ENCODE results near the gene EIF3J.

- no peak for TF ChIP-seq CTCF (IDR thresholded peaks at IDR 0.05)
- no peak for TF ChIP-seq ZNF416 (CRISPR knock-in tag; IDR thresholded peaks at IDR 0.05)
- TF ChIP-seq, protein P1, sequence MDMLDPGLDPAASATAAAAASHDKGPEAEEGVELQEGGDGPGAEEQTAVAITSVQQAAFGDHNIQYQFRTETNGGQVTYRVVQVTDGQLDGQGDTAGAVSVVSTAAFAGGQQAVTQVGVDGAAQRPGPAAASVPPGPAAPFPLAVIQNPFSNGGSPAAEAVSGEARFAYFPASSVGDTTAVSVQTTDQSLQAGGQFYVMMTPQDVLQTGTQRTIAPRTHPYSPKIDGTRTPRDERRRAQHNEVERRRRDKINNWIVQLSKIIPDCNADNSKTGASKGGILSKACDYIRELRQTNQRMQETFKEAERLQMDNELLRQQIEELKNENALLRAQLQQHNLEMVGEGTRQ (CRISPR knock-in tag; IDR thresholded peaks at IDR 0.05): no peak
- TF ChIP-seq CBFB (CRISPR knock-in tag; IDR thresholded peaks at IDR 0.05; ENCODE audit: low read depth): no peak
- TF ChIP-seq, protein P2, sequence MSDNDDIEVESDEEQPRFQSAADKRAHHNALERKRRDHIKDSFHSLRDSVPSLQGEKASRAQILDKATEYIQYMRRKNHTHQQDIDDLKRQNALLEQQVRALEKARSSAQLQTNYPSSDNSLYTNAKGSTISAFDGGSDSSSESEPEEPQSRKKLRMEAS (CRISPR knock-in tag; IDR thresholded peaks at IDR 0.05): no peak
- TF ChIP-seq, protein P3, sequence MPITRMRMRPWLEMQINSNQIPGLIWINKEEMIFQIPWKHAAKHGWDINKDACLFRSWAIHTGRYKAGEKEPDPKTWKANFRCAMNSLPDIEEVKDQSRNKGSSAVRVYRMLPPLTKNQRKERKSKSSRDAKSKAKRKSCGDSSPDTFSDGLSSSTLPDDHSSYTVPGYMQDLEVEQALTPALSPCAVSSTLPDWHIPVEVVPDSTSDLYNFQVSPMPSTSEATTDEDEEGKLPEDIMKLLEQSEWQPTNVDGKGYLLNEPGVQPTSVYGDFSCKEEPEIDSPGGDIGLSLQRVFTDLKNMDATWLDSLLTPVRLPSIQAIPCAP (CRISPR knock-in tag; IDR thresholded peaks at IDR 0.05): no peak
- TF ChIP-seq, protein P4, sequence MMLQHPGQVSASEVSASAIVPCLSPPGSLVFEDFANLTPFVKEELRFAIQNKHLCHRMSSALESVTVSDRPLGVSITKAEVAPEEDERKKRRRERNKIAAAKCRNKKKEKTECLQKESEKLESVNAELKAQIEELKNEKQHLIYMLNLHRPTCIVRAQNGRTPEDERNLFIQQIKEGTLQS (CRISPR knock-in tag; conservative IDR thresholded peaks at IDR 0.05): no peak
Measured at GRCh38 chr15:44595246-44595645, 58.3 kb downstream of the EIF3J start.

Data from WTC11 (cell line).